Activated CD4-positive, alpha-beta memory T cell treated with anti-CD3 and anti-CD28 coated beads, Interleukin-2, amount 10 ng/mL, durations not matched to agents 7 days and 5 days (primary cell): ENCODE results near the gene SLC30A5. TPM values are rescaled to one million over a fixed set of nuclear protein-coding genes. Genes with fewer than 3 reads are reported as not detected.
"Not testable (repeated sequence)": the region's sequence is repeated elsewhere in the genome, so short reads cannot be mapped to it uniquely, and the experiment has no call there.

Experiments
- CTCF ChIA-PET: fragments of 350-600 bp; sonication (Branson Sonifier 250); formaldehyde crosslinking; loops from one replicate; lab custom pipeline; 2021; ENCODE audit warnings: antibody characterized with exemption, inconsistent platforms; lab: Charles Lee
- POLR2A ChIA-PET: fragments of 350-600 bp; sonication (Branson Sonifier 250); formaldehyde crosslinking; loops from one replicate; lab custom pipeline; 2021; ENCODE audit warnings: antibody characterized with exemption; lab: Charles Lee
- DNase-seq: peaks from one replicate; pipeline ENCODE4 v3.0.0-alpha.2; 2020
- H3K27ac Mint-ChIP-seq: one replicate; pipeline ENCODE4 v1.8.0; 2021; ENCODE audit warnings: mild to moderate bottlenecking, mixed read lengths
- H3K27me3 Mint-ChIP-seq: one replicate; pipeline ENCODE4 v1.8.0; 2021; ENCODE audit warnings: mixed read lengths
- H3K36me3 Mint-ChIP-seq: one replicate; pipeline ENCODE4 v1.8.0; 2021; ENCODE audit warnings: low read depth, mixed read lengths
- H3K4me1 Mint-ChIP-seq: one replicate; pipeline ENCODE4 v1.8.0; 2021; ENCODE audit warnings: mixed read lengths
- H3K4me3 Mint-ChIP-seq: one replicate; pipeline ENCODE4 v1.8.0; 2021; ENCODE audit warnings: mild to moderate bottlenecking, mixed read lengths
- H3K9me3 Mint-ChIP-seq: one replicate; pipeline ENCODE4 v1.8.0; 2021; ENCODE audit warnings: mixed read lengths
- total RNA-seq, 2 experiments: library from RNA; stranded (reverse); gene quantifications; one replicate each; pipeline ENCODE4 v1.2.3, GENCODE V29; 2021

SLC30A5 gene
- total RNA-seq, 2 experiments from 2014 or later = 34.2 to 43.1 TPM

GRCh38 chr5:69079556-69079955 lies 14.3 kb upstream of the SLC30A5 start:
- ChIA-PET POLR2A (no interaction called here), CTCF (interaction anchor here (2.0 kb wide), 1 partner anchor 14 kb away, joined by 6 read pairs; the partner anchor contains the start of gene SLC30A5)
- Mint-ChIP-seq H3K27me3 (no peaks in the 10 kb centered on the region), H3K4me1 (peaks cover 17% of the 10 kb centered on the region), H3K27ac (no peak overlapping the region), H3K9me3 (no peaks in the 10 kb centered on the region), H3K4me3 (no peak overlapping the region), H3K36me3 (no peaks in the 10 kb centered on the region)
- no peak for DNase-seq

GRCh38 chr5:69083412-69083811 lies 10.4 kb upstream of the SLC30A5 start:
- H3K9me3 Mint-ChIP-seq = no peaks in the 10 kb centered on the region
- POLR2A ChIA-PET = no interaction called here
- CTCF ChIA-PET = interaction anchor here (3.2 kb wide), 1 partner anchor 10 kb away, joined by 30 read pairs; the partner anchor contains the start of gene SLC30A5
- H3K27ac Mint-ChIP-seq = no peak overlapping the region
- no peaks in the 10 kb centered on the region for H3K36me3 Mint-ChIP-seq
- peaks cover 25% of the 10 kb centered on the region for H3K4me1 Mint-ChIP-seq
- H3K4me3 Mint-ChIP-seq = no peak overlapping the region
- no peak for DNase-seq
- H3K27me3 Mint-ChIP-seq = no peaks in the 10 kb centered on the region

DNA sequence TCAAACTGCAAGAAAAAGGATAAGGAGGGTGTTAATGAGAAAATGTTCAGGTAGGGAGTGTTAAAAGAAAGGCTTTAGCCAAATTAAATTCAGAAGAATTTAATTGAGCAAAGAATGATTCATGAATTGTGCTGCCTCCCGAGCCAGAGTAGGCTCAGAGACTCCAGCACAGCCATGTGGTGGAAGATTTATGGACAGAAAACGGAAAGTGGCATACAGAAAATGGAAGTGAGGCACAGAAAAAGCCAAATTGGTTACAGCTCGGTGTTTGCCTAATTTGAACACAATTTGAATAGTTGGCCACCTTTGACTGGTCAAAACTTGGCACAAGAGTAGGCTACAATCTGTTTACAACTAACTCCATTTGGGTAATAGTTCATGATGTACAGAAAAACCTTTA lies 9.6 kb upstream of the SLC30A5 start:
- DNase-seq = no peak
- CTCF ChIA-PET = interaction anchor here (0.6 to 3.2 kb wide), 3 partner anchors 9 to 41 kb away, joined by 3 to 30 read pairs (median 3); partner anchors contain the start of gene SLC30A5
- H3K27ac Mint-ChIP-seq = no peak overlapping the region
- H3K4me1 Mint-ChIP-seq = peaks cover 19% of the 10 kb centered on the region
- no peaks in the 10 kb centered on the region for H3K27me3 Mint-ChIP-seq
- H3K9me3 Mint-ChIP-seq = no peaks in the 10 kb centered on the region
- no peak overlapping the region for H3K4me3 Mint-ChIP-seq
- H3K36me3 Mint-ChIP-seq = no peaks in the 10 kb centered on the region
- POLR2A ChIA-PET = interaction anchor here (1.1 kb wide), 1 partner anchor 9 kb away, joined by 3 read pairs; the partner anchor contains the start of gene SLC30A5

DNA sequence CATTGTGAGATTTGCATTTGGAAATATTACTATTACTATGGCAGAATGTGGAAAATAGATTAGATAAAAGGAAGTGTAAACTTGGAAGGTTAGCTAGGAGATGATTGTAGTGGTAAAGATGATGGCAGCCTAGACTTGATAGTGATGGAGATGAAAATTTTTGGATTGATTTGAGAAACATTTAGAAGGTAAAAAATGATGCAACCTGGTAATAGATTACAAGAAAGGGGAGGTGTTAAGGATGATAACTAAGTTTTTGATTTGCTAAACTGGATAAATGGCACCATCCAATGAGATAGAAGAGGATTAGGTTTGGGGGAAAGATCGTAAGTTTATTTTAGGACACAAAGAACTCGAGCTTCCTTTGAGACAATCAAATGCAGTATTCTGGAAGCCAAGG lies 8.9 kb upstream of the SLC30A5 start:
- no peak overlapping the region for H3K4me3 Mint-ChIP-seq

GRCh38 chr5:69086206-69086605 lies 7.6 kb upstream of the SLC30A5 start:
- no peak for DNase-seq
- Mint-ChIP-seq H3K9me3 (no peaks in the 10 kb centered on the region), H3K27me3 (no peaks in the 10 kb centered on the region), H3K27ac (no peak overlapping the region), H3K36me3 (no peaks in the 10 kb centered on the region), H3K4me3 (no peak overlapping the region), H3K4me1 (peaks cover 21% of the 10 kb centered on the region)
- CTCF ChIA-PET = no interaction called here
- POLR2A ChIA-PET = no interaction called here

More for the DNA sequence above, 8.9 kb upstream of the SLC30A5 start:
- ChIA-PET POLR2A (interaction anchor here (1.1 kb wide), 1 partner anchor 9 kb away, joined by 3 read pairs; the partner anchor contains the start of gene SLC30A5), CTCF (interaction anchor here (0.9 to 3.2 kb wide), 3 partner anchors 9 to 203 kb away, joined by 3 to 30 read pairs (median 3); partner anchors contain the start of gene SLC30A5)
- no peaks in the 10 kb centered on the region for H3K9me3 Mint-ChIP-seq
- peaks cover 16% of the 10 kb centered on the region for H3K4me1 Mint-ChIP-seq
- H3K36me3 Mint-ChIP-seq = no peaks in the 10 kb centered on the region
- no peak for DNase-seq
- H3K27ac Mint-ChIP-seq = no peak overlapping the region
- H3K27me3 Mint-ChIP-seq = no peaks in the 10 kb centered on the region

DNA sequence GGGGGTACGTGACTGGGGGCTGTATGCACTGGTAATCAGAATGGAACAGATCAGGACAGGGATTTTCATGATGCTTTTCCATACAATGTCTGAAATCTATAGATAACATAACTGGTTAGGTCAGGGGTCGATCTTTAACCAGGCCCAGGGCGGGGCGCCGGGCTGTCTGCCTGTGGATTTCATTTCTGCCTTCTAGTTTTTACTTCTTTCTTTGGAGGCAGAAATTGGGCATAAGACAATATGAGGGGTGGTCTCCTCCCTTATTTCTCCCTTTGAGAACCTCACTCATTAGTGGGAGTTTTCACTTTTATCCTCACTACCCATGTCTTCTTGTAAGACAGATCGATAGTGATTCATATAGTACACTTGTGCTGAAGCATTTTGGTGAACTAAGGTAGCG lies 5.8 kb upstream of the SLC30A5 start:
- DNase-seq, CTCF ChIA-PET, H3K36me3 Mint-ChIP-seq, H3K4me3 Mint-ChIP-seq, POLR2A ChIA-PET, H3K27ac Mint-ChIP-seq, H3K9me3 Mint-ChIP-seq, H3K27me3 Mint-ChIP-seq: not testable (repeated sequence)
- peaks cover 24% of the 10 kb centered on the region for H3K4me1 Mint-ChIP-seq

DNA sequence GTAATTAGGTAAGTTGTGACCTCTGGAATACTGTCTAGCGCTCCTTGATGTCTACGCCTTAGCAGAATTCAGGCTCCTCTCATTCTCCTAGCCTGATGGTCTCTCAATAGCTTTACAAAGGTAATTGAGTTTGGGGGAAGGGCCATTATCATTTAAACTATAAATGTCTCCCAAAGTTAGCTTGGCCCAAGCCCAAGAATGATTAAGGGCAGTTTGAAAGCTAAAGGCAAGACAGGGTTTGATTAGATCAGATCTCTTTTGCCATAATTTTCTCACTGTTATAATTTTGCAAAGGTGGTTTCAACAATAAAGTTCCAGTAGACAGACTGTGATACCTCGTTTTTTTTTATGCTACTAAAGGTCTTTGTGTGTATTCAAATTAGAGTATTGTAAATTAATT lies 3.7 kb upstream of the SLC30A5 start:
- no peak for DNase-seq
- H3K4me3 Mint-ChIP-seq = no peak overlapping the region
- no peak overlapping the region for H3K27ac Mint-ChIP-seq
- POLR2A ChIA-PET = no interaction called here
- CTCF ChIA-PET = interaction anchor here (1.2 kb wide), 1 partner anchor 243 kb away, joined by 4 read pairs; the partner anchor contains the start of gene CCDC125
- no peaks in the 10 kb centered on the region for H3K9me3 Mint-ChIP-seq
- H3K27me3 Mint-ChIP-seq = no peaks in the 10 kb centered on the region
- peaks cover under 1% of the 10 kb centered on the region for H3K36me3 Mint-ChIP-seq
- peaks cover 16% of the 10 kb centered on the region for H3K4me1 Mint-ChIP-seq

DNA sequence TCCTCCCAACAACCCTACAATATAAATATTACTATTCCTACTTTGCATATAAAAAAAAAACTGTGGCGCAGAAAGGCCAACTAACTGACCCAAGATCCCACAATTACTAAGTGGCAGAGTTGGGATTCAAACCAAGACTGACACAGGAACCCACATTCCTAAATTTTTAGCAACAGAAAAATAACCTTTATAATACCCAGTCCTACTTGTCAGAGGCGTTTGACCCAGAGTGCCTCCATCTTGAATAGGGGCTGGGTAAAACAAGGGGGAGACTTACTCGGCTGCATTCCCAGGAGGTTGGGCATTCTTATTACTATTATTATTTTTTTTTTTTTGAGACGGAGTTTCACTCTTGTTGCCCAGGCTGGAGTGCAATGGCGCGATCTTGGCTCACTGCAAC lies 2.0 kb upstream of the SLC30A5 start:
- ChIA-PET POLR2A (no interaction called here), CTCF (no interaction called here)
- H3K4me3 Mint-ChIP-seq = no peak overlapping the region
- H3K27ac Mint-ChIP-seq = no peak overlapping the region
- H3K4me1 Mint-ChIP-seq = peaks cover 28% of the 10 kb centered on the region
- peaks cover 4% of the 10 kb centered on the region for H3K36me3 Mint-ChIP-seq
- no peaks in the 10 kb centered on the region for H3K27me3 Mint-ChIP-seq
- H3K9me3 Mint-ChIP-seq = no peaks in the 10 kb centered on the region
- no peak for DNase-seq

GRCh38 chr5:69092969-69093368 lies 845 bp upstream of the SLC30A5 start:
- CTCF ChIA-PET = interaction anchor here (0.6 to 2.7 kb wide), 45 partner anchors 9 to 806 kb away, joined by 3 to 32 read pairs (median 5); partner anchors contain the start of genes AK6, CCDC125, CCNB1 and CDK7
- no peaks in the 10 kb centered on the region for H3K27me3 Mint-ChIP-seq
- POLR2A ChIA-PET = interaction anchor here (0.8 to 2.5 kb wide), 11 partner anchors 8 to 279 kb away, joined by 3 to 19 read pairs (median 6); partner anchors contain the start of genes AK6, CCDC125, CCNB1 and CENPH
- no peak for DNase-seq
- H3K36me3 Mint-ChIP-seq = peaks cover 12% of the 10 kb centered on the region
- no peak overlapping the region for H3K27ac Mint-ChIP-seq
- peaks cover 34% of the 10 kb centered on the region for H3K4me1 Mint-ChIP-seq
- H3K9me3 Mint-ChIP-seq = no peaks in the 10 kb centered on the region
- no peak overlapping the region for H3K4me3 Mint-ChIP-seq

- Mint-ChIP-seq H3K4me1 (peaks cover 34% of the 10 kb centered on the region), H3K9me3 (no peaks in the 10 kb centered on the region), H3K36me3 (peaks cover 30% of the 10 kb centered on the region), H3K27ac (no peak overlapping the region), H3K27me3 (no peaks in the 10 kb centered on the region), H3K4me3 (no peak overlapping the region)
- ChIA-PET CTCF (no interaction called here), POLR2A (no interaction called here)
- no peak for DNase-seq
Observed at GRCh38 chr5:69099302-69099701, 5.5 kb downstream of the SLC30A5 start.

DNA sequence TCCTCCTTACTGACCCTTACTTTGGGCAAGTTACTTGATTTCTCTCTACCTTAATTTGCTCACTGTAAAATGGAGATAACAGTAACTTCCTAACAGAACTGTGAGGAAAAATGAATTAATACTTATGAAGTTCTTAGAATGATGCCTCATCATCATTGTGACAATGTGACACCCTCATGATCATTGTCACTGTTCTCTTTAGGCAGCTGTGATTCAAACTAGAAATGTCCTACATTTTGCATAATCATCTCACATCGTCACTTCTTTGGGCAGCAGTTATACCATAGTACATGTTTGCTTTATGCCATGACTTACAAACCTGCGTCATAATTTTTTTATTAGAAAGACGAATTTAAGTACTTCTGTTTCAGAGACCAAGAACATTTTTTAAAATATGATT lies 9.7 kb downstream of the SLC30A5 start:
- ChIA-PET POLR2A (no interaction called here), CTCF (no interaction called here)

GRCh38 chr5:69105996-69106906 lies 12.4 kb downstream of the SLC30A5 start:
- peaks cover 5% of the 10 kb centered on the region for H3K4me1 Mint-ChIP-seq
- ChIA-PET POLR2A (interaction anchor here (0.8 to 1.3 kb wide), 2 partner anchors 12 to 36 kb away, joined by 3 to 6 read pairs; partner anchors contain the start of gene SLC30A5), CTCF (interaction anchor here (4.2 kb wide), 1 partner anchor 13 kb away, joined by 16 read pairs; the partner anchor contains the start of gene SLC30A5)
- H3K27ac Mint-ChIP-seq = no peak overlapping the region
- no peaks in the 10 kb centered on the region for H3K27me3 Mint-ChIP-seq
- no peak overlapping the region for H3K4me3 Mint-ChIP-seq
- DNase-seq = no peak
- H3K9me3 Mint-ChIP-seq = peaks cover 2% of the 10 kb centered on the region
- peaks cover 54% of the 10 kb centered on the region for H3K36me3 Mint-ChIP-seq

More for the DNA sequence above, 9.7 kb downstream of the SLC30A5 start:
- no peaks in the 10 kb centered on the region for H3K27me3 Mint-ChIP-seq
- peaks cover 15% of the 10 kb centered on the region for H3K4me1 Mint-ChIP-seq
- H3K9me3 Mint-ChIP-seq = no peaks in the 10 kb centered on the region
- no peak overlapping the region for H3K27ac Mint-ChIP-seq
- no peak overlapping the region for H3K4me3 Mint-ChIP-seq
- peaks cover 41% of the 10 kb centered on the region for H3K36me3 Mint-ChIP-seq
- no peak for DNase-seq

DNA sequence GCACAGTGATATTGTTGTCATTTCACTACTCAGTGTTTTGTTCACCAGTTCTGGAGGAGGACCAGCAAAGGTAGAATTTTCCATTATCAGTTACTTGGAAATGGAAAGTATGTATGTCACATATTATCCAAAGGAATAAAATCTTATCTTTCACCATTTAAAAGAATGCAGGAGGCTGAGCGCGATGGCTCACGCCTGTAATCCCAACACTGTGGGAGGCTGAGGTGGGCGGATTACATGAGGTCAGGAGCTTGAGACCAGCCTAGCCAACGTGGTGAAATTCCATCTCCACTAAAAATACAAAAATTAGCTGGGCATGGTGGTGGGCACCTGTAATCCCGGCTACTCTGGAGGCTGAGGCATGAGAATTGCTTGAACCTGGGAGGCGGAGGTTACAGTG lies 14.6 kb downstream of the SLC30A5 start:
- H3K27me3 Mint-ChIP-seq, DNase-seq, H3K4me3 Mint-ChIP-seq, H3K4me1 Mint-ChIP-seq, H3K9me3 Mint-ChIP-seq, POLR2A ChIA-PET, H3K27ac Mint-ChIP-seq: not testable (repeated sequence)
- H3K36me3 Mint-ChIP-seq = peaks cover 58% of the 10 kb centered on the region
- CTCF ChIA-PET = interaction anchor here (4.2 kb wide), 1 partner anchor 15 kb away, joined by 16 read pairs; the partner anchor contains the start of gene SLC30A5
